H1 (cell line): ENCODE results near the gene RELA. TPM values are rescaled to one million over a fixed set of nuclear protein-coding genes. Genes with fewer than 3 reads are reported as not detected.

Experiments
- CTCF ChIA-PET: fragments of 300-600 bp; sonication (Branson Sonifier 250); formaldehyde crosslinking; loops from one replicate; lab custom pipeline; 2021; ENCODE audit not compliant: partially characterized antibody; lab: Charles Lee
- POLR2A ChIA-PET: fragments of 300-600 bp; sonication (Branson Sonifier 250); formaldehyde crosslinking; loops from one replicate; lab custom pipeline; 2021; ENCODE audit warnings: inconsistent platforms; ENCODE audit not compliant: partially characterized antibody; lab: Charles Lee
- DNase-seq, 2 experiments: peaks; one replicate each; pipeline versions ENCODE4 v3.0.0 to v3.0.0-alpha.2; 2010 to 2022; ENCODE audit warnings: low spot score in 2 of 2, low read depth in 1 of 2, mixed read lengths in 1 of 2
- FAIRE-seq: peaks from 2 replicates; lab custom pipeline; 2011; peaks lifted over from hg19 to GRCh38; lab: Jason Lieb, UNC
- H2AFZ ChIP-seq: 2 replicates; pipeline ENCODE4 v1.8.1; 2012; ENCODE audit warnings: low read length, inconsistent platforms
- H2AK5ac ChIP-seq: 2 replicates; pipeline ENCODE4 v1.6.1; 2013; ENCODE audit warnings: low read depth, low read length
- H2BK120ac ChIP-seq: replicated peaks from 2 replicates; pipeline ENCODE3; 2013; ENCODE audit warnings: low read depth, low read length, inconsistent platforms
- H2BK12ac ChIP-seq: 2 replicates; pipeline ENCODE4 v1.6.1; 2013; ENCODE audit warnings: low read depth, low read length
- H2BK15ac ChIP-seq: 2 replicates; pipeline ENCODE4 v1.6.1; 2013; ENCODE audit warnings: low read length
- H2BK20ac ChIP-seq: 2 replicates; pipeline ENCODE4 v1.6.1; 2013; ENCODE audit warnings: low read length
- H2BK5ac ChIP-seq: 2 replicates; pipeline ENCODE4 v1.6.1; 2013; ENCODE audit warnings: low read depth, low read length
- H3K14ac ChIP-seq: 2 replicates; pipeline ENCODE4 v1.6.1; 2013; ENCODE audit warnings: inconsistent platforms; ENCODE audit not compliant: insufficient read length
- H3K18ac ChIP-seq: 2 replicates; pipeline ENCODE4 v1.6.1; 2013; ENCODE audit warnings: low read length; ENCODE audit errors: extremely low read depth
- H3K23ac ChIP-seq: 2 replicates; pipeline ENCODE4 v1.6.1; 2013; ENCODE audit warnings: inconsistent platforms; ENCODE audit not compliant: insufficient read length
- H3K23me2 ChIP-seq: 2 replicates; pipeline ENCODE4 v1.6.1; 2013; ENCODE audit warnings: low read depth, low read length
- H3K27ac ChIP-seq: 2 replicates; pipeline ENCODE4 v1.6.1; 2011; ENCODE audit warnings: low read depth, low read length, inconsistent platforms
- H3K27me3 ChIP-seq, 4 experiments: replicated peaks in 1 of 4; 1 replicate in 1 of 4; 2 replicates in 3 of 4; pipeline versions ENCODE4 v1.6.1 to v1.8.1; 2011 to 2013; ENCODE audit warnings: low read length in 3 of 4, mild to moderate bottlenecking in 3 of 4, inconsistent platforms in 2 of 4, mixed read lengths in 2 of 4, moderate library complexity in 1 of 4; ENCODE audit not compliant: control insufficient read depth in 3 of 4, insufficient read depth in 3 of 4; ENCODE audit errors: extremely low read depth in 1 of 4
- H3K36me3 ChIP-seq, 4 experiments: 2 replicates each; pipeline versions ENCODE4 v1.6.1 to v1.8.1; 2011 to 2013; ENCODE audit warnings: mild to moderate bottlenecking in 4 of 4, low read length in 3 of 4, moderate library complexity in 2 of 4, control low read depth in 1 of 4, inconsistent platforms in 1 of 4; ENCODE audit not compliant: insufficient read depth in 4 of 4, control insufficient read depth in 2 of 4
- H3K4ac ChIP-seq: replicated peaks from 2 replicates; pipeline ENCODE3; 2013; ENCODE audit warnings: low read length, low read depth, mixed read lengths, inconsistent platforms; ENCODE audit not compliant: insufficient read length
- H3K4me1 ChIP-seq, 4 experiments: replicated peaks in 1 of 4; 1 replicate in 1 of 4; 2 replicates in 3 of 4; pipeline versions ENCODE4 v1.6.1 to v1.8.1; 2011 to 2013; ENCODE audit warnings: low read length in 3 of 4, inconsistent platforms in 2 of 4, mixed read lengths in 1 of 4; ENCODE audit not compliant: insufficient read depth in 4 of 4, control insufficient read depth in 3 of 4
- H3K4me2 ChIP-seq, 2 experiments: 2 replicates each; pipeline versions ENCODE4 v1.6.1 to v1.8.1; 2011 to 2013; ENCODE audit warnings: low read depth in 2 of 2, low read length in 2 of 2, control low read depth in 1 of 2, inconsistent platforms in 1 of 2, mild to moderate bottlenecking in 1 of 2; ENCODE audit not compliant: insufficient read depth in 1 of 2
- H3K4me3 ChIP-seq, 4 experiments: fragments of 200-600, 300-600 bp in 1 of 4; sonication (generic), shearing (Covaris generic), sonication (Bioruptor Twin) in 1 of 4; 2 replicates each; pipeline versions ENCODE4 v1.5.1 to v1.8.1; 2011 to 2016; ENCODE audit warnings: low read length in 4 of 4, low read depth in 3 of 4, control low read depth in 2 of 4, inconsistent platforms in 2 of 4, mild to moderate bottlenecking in 2 of 4, mixed read lengths in 1 of 4, moderate library complexity in 1 of 4; ENCODE audit not compliant: insufficient read depth in 2 of 4; ENCODE audit errors: extremely low read depth in 1 of 4
- H3K56ac ChIP-seq: replicated peaks from 2 replicates; pipeline ENCODE3; 2013; ENCODE audit warnings: low read depth, mild to moderate bottlenecking, mixed read lengths, low read length, inconsistent platforms; ENCODE audit not compliant: insufficient read length
- H3K79me1 ChIP-seq: 2 replicates; pipeline ENCODE4 v1.6.1; 2013; ENCODE audit warnings: low read depth, low read length, control low read depth
- H3K79me2 ChIP-seq, 2 experiments: 2 replicates each; pipeline versions ENCODE4 v1.6.1 to v1.8.1; 2012 to 2013; ENCODE audit warnings: low read length in 2 of 2, mild to moderate bottlenecking in 2 of 2, inconsistent platforms in 1 of 2; ENCODE audit not compliant: insufficient read depth in 2 of 2, control insufficient read depth in 1 of 2
- H3K9ac ChIP-seq, 4 experiments: replicated peaks in 1 of 4; 1 replicate in 1 of 4; 2 replicates in 3 of 4; pipeline versions ENCODE4 v1.6.1 to v1.8.1; 2011 to 2013; ENCODE audit warnings: low read depth in 3 of 4, low read length in 3 of 4, control low read depth in 2 of 4, mild to moderate bottlenecking in 2 of 4, moderate library complexity in 2 of 4, inconsistent platforms in 1 of 4; ENCODE audit errors: extremely low read depth in 1 of 4
- H3K9me3 ChIP-seq, 2 experiments: 2 replicates each; pipeline versions ENCODE4 v1.6.1 to v1.8.1; 2012 to 2013; ENCODE audit warnings: mild to moderate bottlenecking in 2 of 2, moderate library complexity in 2 of 2, control low read depth in 1 of 2, inconsistent platforms in 1 of 2, low read depth in 1 of 2, low read length in 1 of 2, mixed read lengths in 1 of 2; ENCODE audit not compliant: insufficient read depth in 2 of 2
- H4K20me1 ChIP-seq, 2 experiments: replicated peaks in 1 of 2; 2 replicates each; pipeline versions ENCODE3 to v1.8.1; 2011 to 2013; ENCODE audit warnings: inconsistent platforms in 2 of 2, low read length in 2 of 2, mild to moderate bottlenecking in 1 of 2; ENCODE audit not compliant: insufficient read depth in 2 of 2, control insufficient read depth in 1 of 2
- H4K5ac ChIP-seq: 2 replicates; pipeline ENCODE4 v1.6.1; 2013; ENCODE audit warnings: low read length, low read depth, mixed read lengths, inconsistent platforms; ENCODE audit not compliant: insufficient read length
- H4K8ac ChIP-seq: 2 replicates; pipeline ENCODE4 v1.8.0; 2013; ENCODE audit warnings: mild to moderate bottlenecking, moderate library complexity, low read length, inconsistent platforms; ENCODE audit not compliant: insufficient read depth; ENCODE audit errors: extremely low read depth
- H4K91ac ChIP-seq: replicated peaks from 2 replicates; pipeline ENCODE3; 2013; ENCODE audit warnings: low read length, mixed read lengths, inconsistent platforms; ENCODE audit not compliant: insufficient read length
- ASH2L ChIP-seq: fragments of 200-600, 300-600 bp; sonication (generic); IDR thresholded peaks from one replicate; pipeline ENCODE4 v1.7.1; 2017; ENCODE audit warnings: low read length
- CHD2 ChIP-seq: IDR thresholded peaks from 2 replicates; pipeline ENCODE4 v1.6.1; 2012; ENCODE audit warnings: low read length, improper control_type of control experiment
- GABPA ChIP-seq: IDR thresholded peaks from 2 replicates; pipeline ENCODE4 v1.6.1; 2011; ENCODE audit warnings: mild to moderate bottlenecking, low read length, moderate library complexity, borderline replicate concordance; ENCODE audit not compliant: insufficient read depth
- GTF2F1 ChIP-seq: IDR thresholded peaks from 2 replicates; pipeline ENCODE4 v1.6.1; 2012; ENCODE audit warnings: low read depth, low read length, improper control_type of control experiment, borderline replicate concordance
- HDAC6 ChIP-seq: IDR thresholded peaks from one replicate; pipeline ENCODE4 v1.7.1; 2012; ENCODE audit warnings: low read depth, mild to moderate bottlenecking, inconsistent platforms, low read length, moderate library complexity
- KDM1A ChIP-seq: fragments of 200-600, 300-600 bp; sonication (generic); IDR thresholded peaks from 2 replicates; pipeline ENCODE4 v1.7.1; 2016; ENCODE audit warnings: mild to moderate bottlenecking, low read length, borderline replicate concordance
- KDM4A ChIP-seq: IDR thresholded peaks from one replicate; pipeline ENCODE4 v1.7.1; 2012; ENCODE audit warnings: low read depth, mild to moderate bottlenecking, moderate library complexity, low read length, inconsistent platforms; ENCODE audit not compliant: severe bottlenecking
- NANOG ChIP-seq: IDR thresholded peaks from 2 replicates; pipeline ENCODE4 v1.6.1; 2011; ENCODE audit warnings: low read length, low read depth, mild to moderate bottlenecking, inconsistent platforms; ENCODE audit not compliant: insufficient read depth, poor library complexity, severe bottlenecking
- POU5F1 ChIP-seq: IDR thresholded peaks from 2 replicates; pipeline ENCODE4 v1.6.1; 2011; ENCODE audit warnings: low read depth, mild to moderate bottlenecking, low read length, moderate library complexity
- SIRT6 ChIP-seq: IDR thresholded peaks from one replicate; pipeline ENCODE4 v1.7.1; 2012; ENCODE audit warnings: low read length, inconsistent platforms
- SUZ12 ChIP-seq: fragments of 200-600 bp; sonication (generic); IDR thresholded peaks from 2 replicates; pipeline ENCODE4 v1.6.1; 2012; ENCODE audit warnings: mild to moderate bottlenecking, inconsistent platforms, low read length, moderate library complexity, mixed read lengths
- YY1 ChIP-seq: IDR thresholded peaks from 2 replicates; pipeline ENCODE4 v1.6.1; 2011; ENCODE audit warnings: low read depth, mild to moderate bottlenecking, low read length
- WGBS, 2 experiments: shearing (Covaris generic) in 1 of 2; methylation state at CpG; one replicate each; pipeline versions ENCODE4 v1.1.6 to v1.1.7; 2013 to 2015; ENCODE audit warnings: low lambda C conversion rate in 2 of 2, mixed read lengths in 2 of 2, inconsistent platforms in 1 of 2, low coverage in 1 of 2, missing lambda C conversion rate in 1 of 2; ENCODE audit not compliant: insufficient replicate concordance in 2 of 2, insufficient coverage in 1 of 2, insufficient read length in 1 of 2; ENCODE audit errors: extremely low coverage in 1 of 2, missing lambda C conversion rate in 1 of 2; 5-methylcytosine and 5-hydroxymethylcytosine counted together
- polyA plus RNA-seq, 7 experiments: library from polyadenylated mRNA; depleted of rRNA in 3 of 7; stranded (reverse) in 5 of 7; unstranded in 2 of 7; fragments of >200 nt in 5 of 7; fragments of 200-250 nt in 2 of 7; gene quantifications; 1 replicate in 5 of 7; 2 replicates in 1 of 7; 4 replicates in 1 of 7; pipeline versions ENCODE4 v1.2.1 to v1.2.3, GENCODE V29; 2011 to 2013; ENCODE audit warnings: missing spikeins in 2 of 7, mixed read lengths in 2 of 7
- total RNA-seq: library from RNA; stranded (reverse); fragmentation: NEBNext Ultra II Directional; extraction: Animal tissue kit (Norgen Biotek cat#: 25700); gene quantifications from 2 replicates; pipeline ENCODE4 v1.2.1, GENCODE V29; 2021

The RELA gene
- total and polyA plus RNA-seq, 2 of the 8 experiments (the other 6 are each of a cell fraction or from before 2014, with no cell fraction given), result 21.9 to 27.5 TPM

GRCh38 chr11:65613091-65613928, 49.4 kb downstream of the RELA start:
- Histone ChIP-seq H4K20me1 (peaks cover 8 to 25% of the 10 kb centered on the region in 2 experiments), H2AFZ (no peak overlapping the region), H3K4ac (no peak overlapping the region), H2AK5ac (no peak overlapping the region), H3K79me1 (peaks cover 32% of the 10 kb centered on the region), H2BK5ac (peak overlapping the region; percentile 16; the same call in 1 of the 2 replicates), H3K27ac (peak overlapping the region; percentile 43), H3K9me3 (no peaks in the 10 kb centered on the region), H3K23me2 (peaks cover 16% of the 10 kb centered on the region), H3K9ac (peak overlapping the region; percentile 43 to 70 (median 68); a peak in 6 of 7 replicates), H3K4me1 (peaks cover 0 to 21% (median 11%) of the 10 kb centered on the region in 4 experiments; a peak in 5 of 7 replicates), H3K4me3 (peak overlapping the region; percentile 63 to 88 (median 86)), H3K27me3 (no peaks in the 10 kb centered on the region), H3K14ac (no peak overlapping the region), H3K36me3 (peaks cover 1 to 11% (median 7%) of the 10 kb centered on the region in 4 experiments; a peak in 3 of 8 replicates), H2BK20ac (no peak overlapping the region), H2BK15ac (no peak overlapping the region; the same call in 1 of the 2 replicates), H4K5ac (peak overlapping the region; percentile 16), H3K4me2 (peak overlapping the region; percentile 69 to 87), H4K8ac (peak overlapping the region; percentile 45; the same call in 1 of the 2 replicates), H2BK120ac (no peak overlapping the region), H2BK12ac (no peak overlapping the region), H3K18ac (no peak overlapping the region; the same call in 1 of the 2 replicates), H3K56ac (peak overlapping the region; percentile 52), H4K91ac (peak overlapping the region; percentile 18), H3K79me2 (peaks cover 11 to 27% of the 10 kb centered on the region in 2 experiments), H3K23ac (no peak overlapping the region)
- ChIA-PET CTCF (interaction anchor here (0.6 to 3.8 kb wide), 10 partner anchors 9 to 200 kb away, joined by 3 to 30 read pairs (median 3); no protein-coding TSS in a partner anchor), POLR2A (interaction anchor here (0.8 to 4.4 kb wide), 14 partner anchors 10 to 240 kb away, joined by 3 to 41 read pairs (median 4); partner anchors contain the start of genes FAM89B, KCNK7, NEAT1 and SIPA1)
- DNase-seq (no peak), FAIRE-seq (no peak)
- 70% methylated on average over 37 of the region's 43 CpGs; no CpG with 5 or more reads in 1 of the 2 experiments for WGBS, 2 experiments
- no peak for TF ChIP-seq ASH2L
- TF ChIP-seq GABPA, result no peak
- TF ChIP-seq NANOG, result no peak
- TF ChIP-seq HDAC6, result no peak
- TF ChIP-seq SUZ12, result no peak
- TF ChIP-seq YY1, result no peak
- no peak for TF ChIP-seq POU5F1
- no peak for TF ChIP-seq KDM1A
- no peak for TF ChIP-seq KDM4A
- no peak for TF ChIP-seq SIRT6
- no peak for TF ChIP-seq GTF2F1
- TF ChIP-seq CHD2, result no peak
